ENCODE data around the gene OR5A2.
A peak's percentile ranks its signal among the peaks of the same experiment; 100 is the strongest.
"Not testable (repeated sequence)": the region's sequence is repeated elsewhere in the genome, so short reads cannot be mapped to it uniquely, and the experiment has no call there.

The OR5A2 gene

DNA sequence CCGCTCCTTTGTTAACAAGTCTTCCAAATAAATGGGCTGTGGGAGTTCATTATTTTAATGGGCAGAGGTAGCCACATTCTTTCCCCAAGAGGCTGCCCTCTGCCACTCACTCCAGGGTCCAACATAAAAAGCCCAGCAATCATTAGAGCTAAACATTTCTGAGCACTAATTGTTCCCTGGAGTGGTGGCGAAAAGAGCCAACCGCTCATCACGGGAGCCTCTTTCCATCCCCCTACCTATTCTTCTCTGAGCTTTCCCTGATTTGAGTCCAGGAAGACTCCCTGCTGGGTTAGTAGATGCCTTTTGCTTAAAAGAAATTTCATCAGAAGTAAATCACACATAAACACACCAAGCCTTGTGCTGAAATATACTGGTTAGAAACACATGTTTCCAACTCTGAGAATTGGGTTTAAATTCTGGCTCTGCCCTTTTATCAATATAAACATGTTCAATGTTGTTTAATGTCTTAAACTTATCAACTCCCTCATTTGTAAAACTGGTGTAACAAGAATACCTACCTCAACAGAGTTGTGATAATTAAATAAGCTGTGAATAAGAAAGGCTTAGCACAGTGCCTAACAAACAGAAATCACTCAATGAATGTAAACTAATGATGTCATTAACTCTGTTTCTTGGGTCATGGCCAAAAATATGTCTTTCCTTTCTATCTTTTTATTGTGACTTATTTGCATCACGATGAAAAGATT lies at the start of gene OR5A2:
Gene OR5A2 (minus strand): TSS at position 53 of the 707 bp plus-strand sequence. CDS start 3,460 bp downstream, outside the sequence.
- DNase-seq (ENCODE audit: low spot score): no peak

DNA sequence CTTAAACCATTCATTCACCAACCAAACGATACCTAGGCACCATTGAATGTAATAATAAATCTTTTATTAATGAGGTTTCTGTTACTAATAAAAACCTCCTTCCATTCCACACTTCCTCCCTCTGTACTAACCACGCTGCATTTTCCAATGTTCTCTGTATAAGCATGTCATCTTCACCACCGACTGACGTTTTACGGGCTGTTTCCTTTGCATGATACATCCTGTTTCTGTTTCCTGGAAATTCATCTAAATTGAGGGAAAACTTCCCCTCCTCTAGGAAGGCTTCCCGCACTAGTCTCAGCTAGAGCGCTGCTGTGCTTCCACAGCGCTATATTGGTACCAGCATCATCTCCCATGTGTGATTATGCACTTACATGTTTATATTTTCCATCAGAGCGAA lies 49.0 kb upstream of the OR5A2 start:
- no peak for DNase-seq (ENCODE audit: low spot score)

DNA sequence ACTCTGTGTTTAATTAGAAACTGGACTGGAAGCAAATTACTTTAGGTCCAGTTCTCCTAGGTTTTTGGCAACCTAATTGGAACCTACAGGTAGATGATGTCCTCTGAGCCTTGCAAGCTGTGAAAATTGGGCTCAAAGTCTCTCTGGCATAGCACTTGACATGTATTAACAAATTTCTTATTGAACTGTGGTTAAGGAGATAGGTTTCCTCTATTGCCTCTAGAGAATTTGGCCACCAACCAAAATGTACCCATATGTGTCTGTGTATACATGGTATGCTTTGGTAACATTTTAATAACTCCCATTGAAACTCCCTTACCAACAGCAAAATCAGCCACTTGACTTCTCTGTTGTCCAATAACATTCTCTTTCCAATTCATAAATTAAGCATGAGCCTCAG lies 46.8 kb upstream of the OR5A2 start, which contains the start of gene OR4D10:
Gene OR4D10 (plus strand): TSS at position 301 of the 400 bp plus-strand sequence. CDS start 4,115 bp downstream, outside the sequence.
- DNase-seq (ENCODE audit: low spot score): no peak

GRCh38 chr11:59463190-59463641 lies 37.0 kb upstream of the OR5A2 start:
- DNase-seq (ENCODE audit: low spot score): no peak

DNA sequence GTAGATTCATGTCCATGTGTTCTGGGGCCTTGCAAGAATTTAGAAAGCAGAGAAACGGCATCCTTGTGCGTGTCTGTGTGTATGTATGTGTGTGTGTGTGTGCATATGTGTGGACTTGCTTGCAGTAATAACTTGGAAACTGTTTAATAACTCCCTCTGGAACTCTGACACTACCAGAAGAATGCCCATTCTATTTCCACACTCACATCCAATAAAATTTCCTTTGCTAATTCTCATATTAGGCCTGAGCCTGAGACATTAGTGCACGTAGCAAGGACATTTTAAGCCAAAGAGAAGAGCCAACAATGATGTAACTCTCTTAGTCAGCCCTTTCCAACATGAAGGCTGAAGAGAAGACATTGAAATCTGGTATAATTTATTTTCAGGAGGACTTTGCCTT lies 33.7 kb upstream of the OR5A2 start:
- DNase-seq (ENCODE audit: low spot score): no peak

DNA sequence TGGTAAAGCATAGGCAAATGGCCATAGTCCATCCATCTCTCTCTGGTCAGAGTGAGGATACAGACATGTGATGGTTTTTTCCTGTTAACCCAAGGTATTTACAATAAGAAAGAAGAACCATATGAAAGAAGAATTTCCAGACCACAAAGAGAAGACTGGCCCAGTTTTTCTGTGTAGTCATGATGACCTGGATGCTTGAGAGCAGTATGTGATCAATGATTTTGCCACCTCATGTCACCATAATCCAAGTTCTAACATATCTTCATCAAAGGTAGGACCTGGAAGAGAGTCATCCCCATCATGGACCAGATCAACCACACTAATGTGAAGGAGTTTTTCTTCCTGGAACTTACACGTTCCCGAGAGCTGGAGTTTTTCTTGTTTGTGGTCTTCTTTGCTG lies 30.4 kb upstream of the OR5A2 start, which contains the start of gene OR4D6:
Gene OR4D6 (plus strand): TSS at position 301 of the 400 bp plus-strand sequence. CDS start 0 bp downstream, at position 301.
- DNase-seq (ENCODE audit: low spot score): no peak

DNA sequence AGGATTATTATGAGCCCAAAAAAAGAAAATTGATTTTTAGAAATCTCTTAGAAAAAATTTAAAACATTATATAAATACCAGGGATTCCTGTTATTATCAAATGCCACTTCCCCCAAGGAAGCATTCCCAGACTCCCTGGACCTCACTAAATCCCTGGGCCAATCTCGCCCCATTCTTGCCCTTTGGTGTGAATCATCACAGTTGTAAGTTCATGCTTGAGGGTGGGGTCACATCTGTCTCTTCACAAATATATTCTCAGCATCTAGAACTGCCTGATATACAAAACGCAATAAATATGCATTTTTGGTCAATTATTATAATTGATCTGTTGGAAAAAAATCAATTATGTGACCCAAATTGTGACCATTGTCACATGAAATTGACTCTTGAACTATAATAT lies 22.3 kb upstream of the OR5A2 start:
- no peak for DNase-seq (ENCODE audit: low spot score)

DNA sequence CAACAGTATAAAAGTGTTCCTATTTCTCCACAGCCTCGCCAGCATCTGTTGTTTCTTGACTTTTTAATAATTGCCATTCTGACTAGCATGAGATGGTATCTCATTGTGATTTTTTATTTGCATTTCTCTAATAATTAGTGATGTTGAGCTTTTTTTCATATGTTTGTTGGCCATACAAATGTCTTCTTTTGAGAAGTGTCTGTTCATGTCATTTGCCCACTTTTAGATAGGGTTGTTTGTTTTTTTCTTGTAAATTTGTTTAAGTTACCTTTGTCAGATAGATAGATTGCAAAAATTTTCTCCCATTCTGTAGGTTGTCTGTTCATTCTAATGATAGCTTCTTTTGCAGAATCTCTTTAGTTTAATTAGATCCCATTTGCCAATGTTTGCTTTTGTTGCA lies 19.4 kb upstream of the OR5A2 start:
- DNase-seq (ENCODE audit: low spot score): not testable (repeated sequence)

DNA sequence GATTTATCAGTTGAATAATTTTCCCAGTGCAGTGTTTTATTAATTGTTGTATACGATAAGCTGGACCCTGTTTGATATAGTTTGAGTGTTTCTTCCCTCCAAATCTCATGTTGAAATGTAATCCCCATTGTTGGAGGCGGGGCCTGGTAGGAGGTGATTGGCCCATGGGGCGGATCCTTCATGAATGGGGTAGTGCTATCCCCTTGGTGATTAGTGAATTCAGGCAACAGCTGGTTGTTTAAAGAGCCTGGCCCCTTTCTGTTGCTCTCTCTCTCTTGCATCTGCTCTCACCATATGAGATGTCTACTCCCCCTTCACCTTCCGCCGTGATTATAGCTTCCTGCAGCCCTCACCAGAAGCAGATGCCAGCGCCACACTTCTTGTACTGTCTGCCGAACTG lies 11.6 kb upstream of the OR5A2 start:
- DNase-seq (ENCODE audit: low spot score): no peak

GRCh38 chr11:59436169-59436568 lies 10.0 kb upstream of the OR5A2 start, which contains the start of gene OR5A1:
OR5A1 (plus strand) TSS chr11:59436469; CDS start chr11:59443169, 6,700 bp downstream.
- no peak for DNase-seq (ENCODE audit: low spot score)

GRCh38 chr11:59429924-59430516 lies 3.8 kb upstream of the OR5A2 start:
- peak; percentile 54 for DNase-seq (ENCODE audit: low spot score)

DNA sequence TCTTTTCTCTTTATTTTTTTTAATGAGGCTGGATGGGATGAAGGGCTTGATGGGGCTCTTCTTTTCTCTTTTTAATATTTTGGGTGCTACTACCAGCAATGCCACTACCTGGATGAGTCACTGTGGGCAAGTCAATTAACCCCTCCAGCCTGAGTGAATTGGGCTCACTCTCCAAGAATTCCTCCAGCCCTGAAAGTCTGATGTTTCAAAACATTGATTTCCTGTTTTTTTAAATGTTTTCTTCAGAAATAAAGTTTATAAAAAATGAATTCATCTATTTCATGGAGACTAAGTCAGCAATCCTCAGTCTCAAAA lies 812 bp upstream of the OR5A2 start:
- no peak for DNase-seq (ENCODE audit: low spot score)

- DNase-seq (ENCODE audit: low spot score): no peak
Measured at GRCh38 chr11:59425131-59425530, 1.1 kb downstream of the OR5A2 start.

- DNase-seq (ENCODE audit: low spot score): no peak
Measured at GRCh38 chr11:59423835-59424234, 2.4 kb downstream of the OR5A2 start.

- no peak for DNase-seq (ENCODE audit: low spot score)
Measured at GRCh38 chr11:59418156-59418555, 8.1 kb downstream of the OR5A2 start.

- DNase-seq (ENCODE audit: low spot score): no peak
Measured at GRCh38 chr11:59417023-59417422, 9.2 kb downstream of the OR5A2 start.

DNA sequence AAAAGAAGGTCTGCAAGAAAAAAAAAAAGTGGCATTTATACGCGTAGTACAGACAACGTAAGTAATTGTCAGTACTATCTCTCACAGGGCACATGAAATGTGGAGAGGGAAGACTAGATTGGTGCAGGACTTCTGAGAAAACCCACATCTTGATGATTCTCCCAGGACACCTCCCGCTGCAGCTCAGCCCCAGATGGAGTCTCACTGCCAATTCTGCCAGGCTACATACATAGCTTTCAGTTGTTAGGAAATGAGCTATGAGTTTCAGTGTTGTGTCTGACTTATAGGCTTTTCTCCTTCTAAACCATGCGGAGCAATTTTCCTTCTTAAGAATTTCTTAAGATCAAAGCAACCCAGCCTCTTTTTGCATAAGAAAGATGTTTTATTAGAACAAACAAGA lies 9.6 kb downstream of the OR5A2 start:
- no peak for DNase-seq (ENCODE audit: low spot score)

DNA sequence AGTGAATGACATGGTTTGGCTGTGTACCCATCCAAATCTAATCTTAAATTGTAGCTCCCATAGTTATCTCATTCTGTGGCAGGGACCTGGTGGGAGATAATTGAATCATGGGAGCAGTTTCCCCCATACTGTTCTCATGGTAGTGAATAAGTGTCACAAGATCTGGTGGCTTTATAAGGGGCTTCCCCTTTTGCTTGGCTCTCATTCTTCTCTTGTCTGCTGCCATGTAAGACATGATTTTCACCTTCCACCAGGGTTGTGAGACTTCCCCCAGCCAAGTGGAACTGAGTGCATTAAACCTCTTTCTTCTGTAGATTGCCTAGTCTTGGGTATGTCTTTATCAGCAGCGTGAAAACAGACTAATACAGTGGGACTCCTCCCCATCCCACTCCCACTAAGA lies 11.1 kb downstream of the OR5A2 start:
- no peak for DNase-seq (ENCODE audit: low spot score)

DNA sequence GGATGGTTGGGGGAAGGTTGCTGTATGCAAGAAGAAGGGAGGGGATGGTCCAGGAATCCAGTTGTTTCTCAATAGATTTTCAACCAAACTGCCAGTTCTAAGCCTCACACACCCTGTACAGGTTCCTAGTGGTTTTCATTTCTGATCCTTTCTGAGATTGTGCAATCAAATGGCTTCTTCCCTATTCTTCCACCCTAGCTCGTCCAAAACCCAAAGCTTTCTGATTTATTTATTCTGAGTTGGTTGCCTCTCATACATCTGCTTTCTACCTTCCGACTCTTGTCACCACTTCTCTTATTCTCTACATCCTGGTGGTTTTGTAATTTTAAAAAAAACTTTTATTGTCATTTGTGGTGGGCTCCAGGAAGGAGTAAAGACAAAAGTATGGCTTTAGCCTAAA lies 12.6 kb downstream of the OR5A2 start:
- no peak for DNase-seq (ENCODE audit: low spot score)

DNA sequence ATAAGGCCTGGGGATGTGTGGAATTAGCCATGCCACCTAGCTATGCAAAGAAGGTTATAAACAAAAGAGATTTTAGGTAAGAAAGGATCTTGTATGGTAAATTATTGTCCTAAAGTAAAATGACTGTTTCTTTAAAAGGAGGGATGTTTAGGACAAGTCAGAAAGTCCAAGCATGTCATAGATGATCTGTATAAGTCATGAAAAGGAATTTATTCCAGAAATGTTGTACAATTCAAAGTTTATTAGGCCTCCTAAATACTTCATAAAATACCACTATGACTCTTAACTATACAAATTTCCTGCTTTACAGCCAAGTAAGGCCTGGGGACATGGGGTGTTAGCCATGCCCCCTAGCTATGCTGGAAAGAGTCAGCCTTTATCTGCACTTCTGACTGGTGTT lies 22.7 kb downstream of the OR5A2 start:
- no peak for DNase-seq (ENCODE audit: low spot score)

DNA sequence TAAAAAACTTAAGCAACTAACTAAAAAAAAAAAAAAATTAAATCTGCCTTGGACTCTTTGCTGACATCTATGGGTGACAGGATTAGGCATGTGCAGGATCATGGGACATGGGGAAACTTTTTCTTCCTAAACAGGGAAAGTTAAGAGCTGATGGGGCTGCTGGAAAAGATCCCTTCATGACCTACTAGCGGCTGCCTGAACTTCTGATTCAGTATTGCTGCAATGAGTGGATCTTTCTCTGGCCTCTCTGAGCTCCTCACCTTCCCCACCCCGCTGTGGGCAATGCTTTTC lies 25.0 kb downstream of the OR5A2 start:
- DNase-seq (ENCODE audit: low spot score): no peak

DNA sequence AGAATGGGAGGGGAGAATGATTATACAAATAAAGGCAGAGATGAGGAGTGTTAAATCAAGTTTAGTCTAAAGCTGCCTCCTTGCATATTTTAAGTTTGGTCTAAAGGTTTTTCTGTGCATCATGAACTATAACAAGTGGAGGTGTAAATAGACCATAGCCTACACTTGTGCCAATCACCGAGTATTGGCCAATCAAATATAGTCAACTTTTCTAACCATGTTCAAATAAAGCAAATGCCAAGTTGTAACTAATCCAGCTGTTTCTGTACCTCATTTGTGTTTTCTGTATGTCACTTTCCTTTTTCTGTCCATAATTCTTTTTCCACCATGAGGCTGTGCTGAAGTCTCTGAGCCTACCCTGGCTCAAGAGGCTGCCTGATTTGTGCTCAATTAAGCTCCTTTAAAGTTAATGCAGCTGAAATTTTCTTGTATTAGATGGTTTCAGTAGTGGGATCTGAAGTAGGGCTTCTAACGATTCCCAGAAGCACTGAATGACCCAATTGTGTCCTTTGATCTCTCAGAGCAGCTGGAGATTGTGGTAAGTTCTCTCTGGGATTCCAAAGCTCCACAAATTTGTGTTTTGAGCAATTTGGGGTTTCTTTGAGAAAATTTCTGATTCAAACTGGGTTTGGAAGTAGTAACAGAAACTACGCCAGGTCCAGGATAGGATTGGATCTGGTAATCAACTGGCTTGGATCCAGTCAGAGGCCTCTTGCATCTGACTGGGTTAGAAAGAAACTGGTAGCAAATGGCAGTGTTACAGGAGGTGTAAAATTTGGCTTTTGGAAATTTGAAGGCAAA lies 25.6 kb downstream of the OR5A2 start:
- DNase-seq (ENCODE audit: low spot score): no peak

DNA sequence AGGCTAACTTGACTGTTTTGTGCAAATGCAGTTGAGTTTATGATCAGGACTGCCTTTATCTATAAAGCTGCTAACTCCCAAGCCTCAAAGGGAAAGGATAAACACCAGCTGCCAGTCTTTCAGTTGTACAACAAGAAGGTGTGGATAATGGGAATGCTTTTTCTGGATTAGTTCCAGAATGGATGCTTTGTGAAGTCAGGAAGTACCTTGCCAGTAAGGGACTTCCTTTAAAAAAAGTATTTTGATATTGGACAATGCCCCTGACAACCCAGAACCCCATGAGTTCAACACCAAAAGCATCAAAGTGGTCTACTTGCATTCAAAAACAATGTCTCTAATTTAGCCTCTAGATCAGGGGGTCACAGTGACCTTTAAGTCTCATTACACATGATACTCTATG lies 32.0 kb downstream of the OR5A2 start:
- DNase-seq (ENCODE audit: low spot score): no peak
